ENCODE results near the gene SHISA6. TPM values are rescaled to one million over a fixed set of nuclear protein-coding genes. Genes with fewer than 3 reads are reported as not detected.

SHISA6 gene
- polyA plus RNA-seq, 1 donor (not counting 4 experiments of a cell fraction or from before 2014, with no cell fraction given), result 2.2 TPM

- Histone ChIP-seq H2AFZ (ENCODE audit: control insufficient read depth, low read length) (no peak overlapping the region), H3K9ac (ENCODE audit: control insufficient read depth, extremely low read depth, insufficient read depth, low read length) (no peak overlapping the region), H3K79me2 (ENCODE audit: control insufficient read depth, insufficient read depth, low read length) (no peaks in the 10 kb centered on the region), H3K4me2 (ENCODE audit: control insufficient read depth, extremely low read depth, insufficient read depth, low read depth, low read length) (no peak overlapping the region), H3K4me1 (ENCODE audit: control insufficient read depth, extremely low read depth, insufficient read depth, low read length) (no peaks in the 10 kb centered on the region), H3K27me3 (ENCODE audit: control insufficient read depth, extremely low read depth, insufficient read depth, low read length) (no peaks in the 10 kb centered on the region), H3K27ac (ENCODE audit: control insufficient read depth, insufficient read depth, low read length) (no peak overlapping the region), H3K36me3 (ENCODE audit: control insufficient read depth in 2 of 2, extremely low read depth in 1 of 2, insufficient read depth in 2 of 2, low read length in 2 of 2) (no peaks in the 10 kb centered on the region), H3K9me1 (ENCODE audit: control insufficient read depth, extremely low read depth, insufficient read depth, low read length) (no peaks in the 10 kb centered on the region), H3K9me3 (ENCODE audit: control insufficient read depth, low read depth, low read length) (no peaks in the 10 kb centered on the region), H4K20me1 (ENCODE audit: control insufficient read depth, extremely low read depth, insufficient read depth, low read length) (no peaks in the 10 kb centered on the region), H3K4me3 (ENCODE audit: control insufficient read depth in 2 of 3, extremely low read depth in 1 of 3, insufficient read depth in 2 of 3, low read depth in 1 of 3, low read length in 3 of 3) (no peak overlapping the region)
- dilution Hi-C loops (cut with MboI; ENCODE audit: extremely low pct_ligation_motif_present, low sequenced_read_pairs), result no loop called here
- FAIRE-seq (no peak), DNase-seq (ENCODE audit: low read depth, low spot score) (no peak)
- TF ChIP-seq EZH2 (IDR thresholded peaks at IDR 0.05; ENCODE audit: low read length), result no peak
- TF ChIP-seq CTCF (optimal IDR thresholded peaks at IDR 0.05 in 1 of 3, IDR thresholded peaks at IDR 0.05 in 1 of 3, conservative IDR thresholded peaks at IDR 0.05 in 1 of 3; ENCODE audit: extremely low read depth in 1 of 3, insufficient read depth in 2 of 3, low read length in 3 of 3), result no peak
Measured at GRCh38 chr17:11467639-11468038, 226.6 kb downstream of the SHISA6 start.

- no peak overlapping the region for H3K4me3 ChIP-seq (ENCODE audit: control insufficient read depth in 2 of 3, extremely low read depth in 1 of 3, insufficient read depth in 2 of 3, low read depth in 1 of 3, low read length in 3 of 3)
- dilution Hi-C loops (cut with MboI; ENCODE audit: extremely low pct_ligation_motif_present, low sequenced_read_pairs), result no loop called here
- TF ChIP-seq CTCF (optimal IDR thresholded peaks at IDR 0.05 in 1 of 3, IDR thresholded peaks at IDR 0.05 in 1 of 3, conservative IDR thresholded peaks at IDR 0.05 in 1 of 3; ENCODE audit: extremely low read depth in 1 of 3, insufficient read depth in 2 of 3, low read length in 3 of 3) (no peak), EZH2 (IDR thresholded peaks at IDR 0.05; ENCODE audit: low read length) (no peak)
- FAIRE-seq (no peak), DNase-seq (ENCODE audit: low read depth, low spot score) (no peak)
- no peaks in the 10 kb centered on the region for H3K9me3 ChIP-seq (ENCODE audit: control insufficient read depth, low read depth, low read length)
- no peak overlapping the region for H3K27ac ChIP-seq (ENCODE audit: control insufficient read depth, insufficient read depth, low read length)
- no peak overlapping the region for H2AFZ ChIP-seq (ENCODE audit: control insufficient read depth, low read length)
- no peak overlapping the region for H3K9ac ChIP-seq (ENCODE audit: control insufficient read depth, extremely low read depth, insufficient read depth, low read length)
- H4K20me1 ChIP-seq (ENCODE audit: control insufficient read depth, extremely low read depth, insufficient read depth, low read length), result no peaks in the 10 kb centered on the region
- no peak overlapping the region for H3K4me2 ChIP-seq (ENCODE audit: control insufficient read depth, extremely low read depth, insufficient read depth, low read depth, low read length)
- H3K36me3 ChIP-seq (ENCODE audit: control insufficient read depth in 2 of 2, extremely low read depth in 1 of 2, insufficient read depth in 2 of 2, low read length in 2 of 2), result no peaks in the 10 kb centered on the region
- H3K9me1 ChIP-seq (ENCODE audit: control insufficient read depth, extremely low read depth, insufficient read depth, low read length), result no peaks in the 10 kb centered on the region
- H3K27me3 ChIP-seq (ENCODE audit: control insufficient read depth, extremely low read depth, insufficient read depth, low read length), result no peaks in the 10 kb centered on the region
- no peaks in the 10 kb centered on the region for H3K4me1 ChIP-seq (ENCODE audit: control insufficient read depth, extremely low read depth, insufficient read depth, low read length)
- no peaks in the 10 kb centered on the region for H3K79me2 ChIP-seq (ENCODE audit: control insufficient read depth, insufficient read depth, low read length)
Measured at GRCh38 chr17:11485336-11486100, 244.5 kb downstream of the SHISA6 start.
